Activated B cell treated with CpG ODN at 0.5 μM for 24 hours (primary cell): ENCODE data around the gene CAMSAP1. TPM values are rescaled to one million over a fixed set of nuclear protein-coding genes. Genes with fewer than 3 reads are reported as not detected.

ENCODE experiments used
- ATAC-seq: fragments of 200-7000 bp; cut with Tn5 transposase; one replicate; pipeline ENCODE4 v1.10.0; 2021; ENCODE audit warnings: low read depth, mild to moderate bottlenecking, moderate library complexity
- CTCF ChIA-PET: fragments of 350-600 bp; sonication (Branson Sonifier 250); formaldehyde crosslinking; loops from one replicate; lab custom pipeline; 2021; ENCODE audit warnings: antibody characterized with exemption; lab: Charles Lee
- POLR2A ChIA-PET: fragments of 350-600 bp; sonication (Branson Sonifier 250); formaldehyde crosslinking; loops from one replicate; lab custom pipeline; 2021; ENCODE audit warnings: antibody characterized with exemption; lab: Charles Lee
- DNase-seq: peaks from one replicate; pipeline ENCODE4 v3.0.0; 2022
- H3K27ac Mint-ChIP-seq: one replicate; pipeline ENCODE4 v1.8.0; 2020; ENCODE audit warnings: mixed read lengths
- H3K27me3 Mint-ChIP-seq: one replicate; pipeline ENCODE4 v1.8.0; 2021; ENCODE audit warnings: mixed read lengths
- H3K36me3 Mint-ChIP-seq: one replicate; pipeline ENCODE4 v1.8.0; 2021; ENCODE audit warnings: low read depth, mixed read lengths
- H3K4me1 Mint-ChIP-seq: one replicate; pipeline ENCODE4 v1.8.0; 2021; ENCODE audit warnings: mixed read lengths
- H3K4me3 Mint-ChIP-seq: one replicate; pipeline ENCODE4 v1.8.0; 2020; ENCODE audit warnings: mild to moderate bottlenecking, mixed read lengths
- H3K9me3 Mint-ChIP-seq: one replicate; pipeline ENCODE4 v1.8.0; 2020; ENCODE audit warnings: mixed read lengths
- CTCF ChIP-seq: fragments of 200-600 bp; IDR thresholded peaks from one replicate; pipeline ENCODE4 v1.8.0; 2022; ENCODE audit warnings: antibody characterized with exemption, mild to moderate bottlenecking
- intact Hi-C: fragments of 100-400 bp; cut with micrococcal nuclease; formaldehyde crosslinking; loops from one replicate; pipeline ENCODE4 v1.15.1; 2024
- total RNA-seq: library from RNA; stranded (reverse); gene quantifications from 2 replicates; pipeline ENCODE4 v1.2.3, GENCODE V29; 2022

Gene CAMSAP1
- total RNA-seq, 1 donor from 2014 or later = 16.9 TPM

DNA sequence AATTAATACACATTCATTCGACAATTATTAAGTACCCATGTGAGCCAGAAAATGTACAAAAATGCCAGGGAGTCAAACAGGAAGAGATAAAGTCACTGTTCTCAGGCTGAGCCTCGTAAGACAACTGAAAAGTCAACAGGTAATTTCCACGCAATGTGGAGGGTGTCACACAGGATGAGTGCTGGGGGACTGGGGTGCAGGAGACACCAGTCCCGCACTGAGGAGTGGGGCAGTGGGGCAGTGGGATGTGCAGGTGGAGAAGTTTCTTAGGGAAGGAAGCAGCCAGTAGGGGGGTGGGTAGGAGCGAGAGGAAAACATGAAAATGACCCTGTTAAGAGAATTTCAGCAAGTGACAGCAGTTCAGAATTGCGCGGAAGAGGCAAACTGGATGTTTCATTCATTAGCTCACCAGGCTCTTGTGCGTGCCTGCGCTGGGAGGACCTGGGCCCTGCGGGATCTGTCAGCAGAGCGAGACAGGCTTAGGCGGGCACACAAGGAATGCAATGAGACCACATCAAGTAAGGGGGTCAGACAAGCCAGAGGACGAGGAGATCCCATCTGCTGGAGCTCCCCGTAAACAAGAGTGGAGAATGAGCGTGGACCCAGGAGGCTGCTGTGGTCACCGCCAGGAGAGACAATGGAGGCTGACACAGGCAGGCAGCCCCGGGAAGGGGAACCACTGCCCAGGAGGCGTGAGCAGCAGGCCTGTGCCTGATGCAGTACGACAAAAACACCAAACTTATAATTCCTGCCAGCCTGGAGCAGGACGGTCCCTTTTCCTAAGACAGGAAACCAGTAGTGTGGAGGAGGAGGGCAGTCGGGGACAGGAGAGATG is 21.0 kb downstream of the CAMSAP1 start:
- H3K4me1 Mint-ChIP-seq = peaks cover 48% of the 10 kb centered on the region
- no peak overlapping the region for H3K27ac Mint-ChIP-seq
- ChIA-PET POLR2A (no interaction called here), CTCF (no interaction called here)
- H3K9me3 Mint-ChIP-seq = no peaks in the 10 kb centered on the region
- no peak for ATAC-seq
- no peak for DNase-seq
- no peak overlapping the region for H3K4me3 Mint-ChIP-seq
- peaks cover 14% of the 10 kb centered on the region for H3K36me3 Mint-ChIP-seq
- no peaks in the 10 kb centered on the region for H3K27me3 Mint-ChIP-seq
- TF ChIP-seq CTCF = no peak
- intact Hi-C loops = no loop called here

DNA sequence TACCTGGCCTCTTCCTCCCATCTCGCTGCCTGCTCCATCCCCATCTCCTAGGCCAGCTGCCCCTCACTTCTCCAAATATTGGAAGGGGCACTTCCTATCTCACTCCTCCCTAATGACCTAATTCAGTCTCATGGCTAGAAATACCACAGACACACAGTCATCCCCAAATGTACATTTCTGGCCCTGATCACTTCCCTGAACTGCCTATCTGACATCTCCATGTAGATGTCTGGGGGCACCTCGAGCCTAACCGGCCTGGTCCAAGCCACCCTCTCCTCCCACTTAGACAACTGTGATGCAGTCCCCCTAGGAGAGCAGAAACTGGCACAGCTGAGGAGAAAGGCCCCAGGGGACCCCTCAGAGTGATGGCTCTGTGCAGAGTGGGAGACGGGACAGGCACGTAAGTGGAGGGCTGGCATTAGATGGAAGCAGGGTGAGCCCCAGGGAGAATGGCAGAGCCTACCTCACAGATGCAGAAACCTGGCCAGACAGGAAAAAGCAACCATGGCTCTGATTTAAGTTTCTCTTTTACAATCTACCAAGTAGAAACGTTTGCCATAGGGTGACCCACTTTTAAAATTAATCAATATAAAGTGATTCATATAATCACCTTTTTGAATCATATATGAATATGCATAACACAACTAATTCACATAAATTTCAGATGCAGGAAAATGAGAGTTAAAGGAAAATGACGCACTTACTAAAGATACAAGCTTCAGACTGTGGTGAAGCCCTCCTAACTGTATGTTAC is 22.1 kb downstream of the CAMSAP1 start:
- Mint-ChIP-seq H3K27ac (no peak overlapping the region), H3K4me1 (peaks cover 43% of the 10 kb centered on the region), H3K4me3 (no peak overlapping the region), H3K36me3 (peaks cover 15% of the 10 kb centered on the region), H3K9me3 (no peaks in the 10 kb centered on the region), H3K27me3 (no peaks in the 10 kb centered on the region)
- ChIA-PET POLR2A (no interaction called here), CTCF (no interaction called here)
- DNase-seq (no peak), ATAC-seq (no peak)
- intact Hi-C loops = no loop called here
- no peak for TF ChIP-seq CTCF

- Mint-ChIP-seq H3K27ac (no peak overlapping the region), H3K4me3 (no peak overlapping the region), H3K9me3 (no peaks in the 10 kb centered on the region), H3K4me1 (peaks cover 43% of the 10 kb centered on the region), H3K27me3 (no peaks in the 10 kb centered on the region), H3K36me3 (peaks cover 15% of the 10 kb centered on the region)
- ChIA-PET CTCF (no interaction called here), POLR2A (no interaction called here)
- DNase-seq (no peak), ATAC-seq (no peak)
- intact Hi-C loops = no loop called here
- TF ChIP-seq CTCF = no peak
Observed at GRCh38 chr9:135884328-135885035, 22.9 kb downstream of the CAMSAP1 start.

DNA sequence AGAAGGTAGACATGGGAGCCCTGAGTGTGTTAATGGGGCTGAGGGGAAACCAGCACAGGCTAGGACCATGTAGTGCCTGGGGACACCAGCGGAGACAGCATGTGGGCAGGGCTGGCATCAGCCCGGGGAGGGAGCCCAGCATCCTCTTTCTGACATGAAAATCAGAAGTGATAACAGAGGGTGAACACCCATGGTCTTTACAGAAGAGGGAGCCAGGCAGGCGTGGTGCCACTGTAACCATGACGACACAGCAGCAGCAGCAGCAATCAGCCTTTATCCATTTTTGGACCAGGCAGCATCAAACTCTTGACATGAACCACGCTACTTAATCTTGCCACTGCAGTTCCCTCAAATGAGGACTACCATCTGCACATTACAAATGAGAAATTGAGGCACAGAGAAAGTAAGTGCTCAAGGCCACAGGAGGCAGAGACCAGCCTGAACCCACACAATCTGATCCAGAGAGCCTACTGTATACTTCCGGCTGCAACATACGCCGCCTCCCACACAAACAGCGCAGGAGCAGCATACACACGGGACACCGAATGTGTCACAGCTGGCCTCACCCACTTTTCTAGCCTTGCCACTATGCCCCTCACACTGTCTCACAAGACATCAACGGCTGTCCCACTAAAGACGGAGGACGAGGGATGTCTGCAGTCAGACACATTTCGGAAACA is 23.8 kb downstream of the CAMSAP1 start:
- Mint-ChIP-seq H3K36me3 (peaks cover 19% of the 10 kb centered on the region), H3K9me3 (no peaks in the 10 kb centered on the region), H3K4me1 (peaks cover 36% of the 10 kb centered on the region), H3K27ac (no peak overlapping the region), H3K27me3 (no peaks in the 10 kb centered on the region), H3K4me3 (no peak overlapping the region)
- ChIA-PET CTCF (no interaction called here), POLR2A (no interaction called here)
- no peak for TF ChIP-seq CTCF
- intact Hi-C loops = no loop called here
- DNase-seq = no peak
- no peak for ATAC-seq
